Mammary epithelial cell (primary cell): ENCODE data around the gene COL24A1.

Source experiments
- EZH2 ChIP-seq: IDR thresholded peaks from 2 replicates; pipeline ENCODE4 v1.6.1; 2012; ENCODE audit warnings: low read length, inconsistent platforms, borderline replicate concordance
- TF ChIP-seq, protein P1 (sequence below), 2 donors: IDR thresholded peaks in 1 of 2; conservative IDR thresholded peaks in 1 of 2; 2 replicates each; pipeline ENCODE4 v1.5.1; 2011 to 2012; ENCODE audit warnings: inconsistent platforms in 2 of 2, low read length in 2 of 2, mild to moderate bottlenecking in 2 of 2, control low read depth in 1 of 2, low read depth in 1 of 2; ENCODE audit not compliant: insufficient read depth in 1 of 2; ENCODE audit errors: extremely low read depth in 1 of 2

DNA sequence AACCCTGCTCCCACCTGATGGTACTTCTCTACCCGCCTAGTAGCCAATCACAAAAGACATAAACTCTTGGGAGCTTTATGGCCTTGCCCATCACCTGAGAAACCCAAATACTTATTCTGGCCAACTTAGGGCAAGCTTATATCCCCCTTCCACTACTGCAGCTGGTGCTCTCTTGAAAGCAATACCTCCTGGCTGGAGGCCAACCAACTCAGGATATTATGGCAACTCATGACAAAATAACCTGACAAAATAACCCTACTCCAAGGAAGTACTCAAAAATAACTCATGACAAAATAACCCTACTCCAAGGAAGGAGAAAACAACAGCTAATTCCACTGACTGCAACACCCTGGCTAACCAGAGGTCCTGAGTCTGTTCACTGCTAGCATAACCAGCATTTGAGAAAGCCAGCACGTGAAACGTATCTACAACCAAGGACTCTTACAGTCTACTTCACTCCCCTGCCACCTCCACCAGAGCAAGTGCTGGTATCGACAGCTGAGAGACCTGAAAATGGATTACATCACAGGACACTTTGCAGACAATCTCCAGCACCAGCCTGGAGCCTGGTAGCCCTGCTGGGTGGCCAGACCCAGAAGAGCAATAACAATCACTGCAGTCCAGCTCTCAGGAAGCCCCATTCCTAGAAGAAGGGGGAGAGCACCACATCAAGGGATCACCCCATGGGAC lies 179.9 kb downstream of the COL24A1 start:
- TF ChIP-seq, protein P1, sequence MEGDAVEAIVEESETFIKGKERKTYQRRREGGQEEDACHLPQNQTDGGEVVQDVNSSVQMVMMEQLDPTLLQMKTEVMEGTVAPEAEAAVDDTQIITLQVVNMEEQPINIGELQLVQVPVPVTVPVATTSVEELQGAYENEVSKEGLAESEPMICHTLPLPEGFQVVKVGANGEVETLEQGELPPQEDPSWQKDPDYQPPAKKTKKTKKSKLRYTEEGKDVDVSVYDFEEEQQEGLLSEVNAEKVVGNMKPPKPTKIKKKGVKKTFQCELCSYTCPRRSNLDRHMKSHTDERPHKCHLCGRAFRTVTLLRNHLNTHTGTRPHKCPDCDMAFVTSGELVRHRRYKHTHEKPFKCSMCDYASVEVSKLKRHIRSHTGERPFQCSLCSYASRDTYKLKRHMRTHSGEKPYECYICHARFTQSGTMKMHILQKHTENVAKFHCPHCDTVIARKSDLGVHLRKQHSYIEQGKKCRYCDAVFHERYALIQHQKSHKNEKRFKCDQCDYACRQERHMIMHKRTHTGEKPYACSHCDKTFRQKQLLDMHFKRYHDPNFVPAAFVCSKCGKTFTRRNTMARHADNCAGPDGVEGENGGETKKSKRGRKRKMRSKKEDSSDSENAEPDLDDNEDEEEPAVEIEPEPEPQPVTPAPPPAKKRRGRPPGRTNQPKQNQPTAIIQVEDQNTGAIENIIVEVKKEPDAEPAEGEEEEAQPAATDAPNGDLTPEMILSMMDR (conservative IDR thresholded peaks at IDR 0.05 in 1 of 2, IDR thresholded peaks at IDR 0.05 in 1 of 2; ENCODE audit: extremely low read depth in 1 of 2, insufficient read depth in 1 of 2, low read depth in 1 of 2, low read length in 2 of 2) = no peak
- TF ChIP-seq EZH2 = no peak
